HepG2 (cell line): ENCODE results near the gene MAPK7. TPM values are rescaled to one million over a fixed set of nuclear protein-coding genes. Genes with fewer than 3 reads are reported as not detected.

Experiments
- ATAC-seq: fragments of 200-7000 bp; cut with Tn5 transposase; 3 replicates; pipeline ENCODE4 v1.9.1; 2020; ENCODE audit warnings: mild to moderate bottlenecking, moderate library complexity
- BruUV-seq: library from RNA; stranded (reverse); fragments of 400-500 nt; replicated peaks from 2 replicates; lab custom pipeline; 2021; lab: Mats Ljungman, UMichigan
- CTCF ChIA-PET: fragments of 300-600 bp; formaldehyde crosslinking; extraction: SDS; loops from one replicate; lab custom pipeline; 2021; ENCODE audit warnings: low total read pairs, inconsistent platforms, low intra/inter-chr PET ratio; lab: Yijun Ruan, JAX
- POLR2A ChIA-PET: fragments of 350-600 bp; sonication (Branson Sonifier 250); formaldehyde crosslinking; loops from one replicate; lab custom pipeline; 2020; ENCODE audit warnings: antibody characterized with exemption, inconsistent platforms; lab: Yijun Ruan, JAX
- DNase-seq: peaks from one replicate; pipeline ENCODE4 v3.0.0-alpha.2; 2015; ENCODE audit warnings: low spot score
- FAIRE-seq: peaks from 3 replicates; lab custom pipeline; 2011; peaks lifted over from hg19 to GRCh38; lab: Jason Lieb, UNC
- H2AFZ ChIP-seq: one replicate; pipeline ENCODE4 v1.6.1; 2011; ENCODE audit warnings: low read length, inconsistent platforms
- H3K27ac ChIP-seq: fragments of 300-600 bp; 3 replicates; pipeline ENCODE4 v1.8.0; 2011; ENCODE audit warnings: mixed run types, mild to moderate bottlenecking, mixed read lengths, low read length, inconsistent platforms; ENCODE audit not compliant: insufficient read depth; ENCODE audit errors: extremely low read length
- H3K27me3 ChIP-seq, 2 experiments: fragments of 200-600 bp in 1 of 2; 2 replicates in 1 of 2; 3 replicates in 1 of 2; pipeline versions ENCODE4 v1.6.0 to v1.8.0; 2011; ENCODE audit warnings: low read length in 2 of 2, mild to moderate bottlenecking in 2 of 2, moderate library complexity in 2 of 2, inconsistent platforms in 1 of 2; ENCODE audit not compliant: insufficient read depth in 2 of 2, control insufficient read depth in 1 of 2
- H3K36me3 ChIP-seq, 2 experiments: fragments of 200-600 bp in 1 of 2; replicated peaks in 1 of 2; 2 replicates in 1 of 2; 3 replicates in 1 of 2; pipeline versions ENCODE4 v1.5.1 to v1.8.0; 2011; ENCODE audit warnings: low read length in 2 of 2, inconsistent platforms in 1 of 2; ENCODE audit not compliant: insufficient read depth in 2 of 2, control insufficient read depth in 1 of 2
- H3K4me1 ChIP-seq: 2 replicates; pipeline ENCODE4 v1.5.1; 2012; ENCODE audit warnings: low read length, inconsistent platforms; ENCODE audit not compliant: insufficient read depth
- H3K4me2 ChIP-seq: 2 replicates; pipeline ENCODE4 v1.6.0; 2011; ENCODE audit warnings: low read depth, low read length, inconsistent platforms
- H3K4me3 ChIP-seq, 3 experiments: fragments of 200-600 bp in 1 of 3; sonication (generic), shearing (Covaris generic) in 1 of 3; replicated peaks in 1 of 3; 2 replicates each; pipeline ENCODE4 v1.5.1; 2011 to 2016; ENCODE audit warnings: low read length in 3 of 3, inconsistent platforms in 2 of 3, low read depth in 2 of 3, mild to moderate bottlenecking in 2 of 3, control low read depth in 1 of 3, mixed read lengths in 1 of 3; ENCODE audit not compliant: insufficient read depth in 1 of 3
- H3K79me2 ChIP-seq: one replicate; pipeline ENCODE4 v1.6.1; 2011; ENCODE audit warnings: low read length, inconsistent platforms; ENCODE audit not compliant: insufficient read depth
- H3K9ac ChIP-seq: 2 replicates; pipeline ENCODE4 v1.6.0; 2011; ENCODE audit warnings: mild to moderate bottlenecking, low read depth, low read length, inconsistent platforms; ENCODE audit not compliant: insufficient read depth
- H3K9me3 ChIP-seq: 2 replicates; pipeline ENCODE4 v1.5.1; 2012; ENCODE audit warnings: mild to moderate bottlenecking, low read length
- H4K20me1 ChIP-seq: 2 replicates; pipeline ENCODE4 v1.6.0; 2011; ENCODE audit warnings: inconsistent platforms, mild to moderate bottlenecking, low read length, moderate library complexity; ENCODE audit not compliant: insufficient read depth
- DDIT3 ChIP-seq: sonication (generic); formaldehyde crosslinking; IDR thresholded peaks from 2 replicates; pipeline ENCODE4 v1.4.0; 2020; ENCODE audit warnings: mild to moderate bottlenecking, missing genetic modification reagents
- GZF1 ChIP-seq: sonication (generic); formaldehyde crosslinking; IDR thresholded peaks from 2 replicates; pipeline ENCODE4 v1.5.1; 2020; ENCODE audit warnings: mild to moderate bottlenecking, missing genetic modification reagents
- KLF6 ChIP-seq: IDR thresholded peaks from 2 replicates; pipeline ENCODE4 v1.8.0; 2016; ENCODE audit warnings: missing biosample characterization, missing genetic modification reagents
- MYPOP ChIP-seq: sonication (generic); formaldehyde crosslinking; IDR thresholded peaks from 2 replicates; pipeline ENCODE4 v1.8.1; 2023; ENCODE audit warnings: mild to moderate bottlenecking, moderate library complexity, missing genetic modification reagents
- NPAS2 ChIP-seq: sonication (generic); formaldehyde crosslinking; IDR thresholded peaks from 2 replicates; pipeline ENCODE4 v1.8.0; 2022; ENCODE audit warnings: mild to moderate bottlenecking, missing genetic modification reagents, borderline replicate concordance
- SNRNP70 ChIP-seq: fragments of 200-400 bp; formaldehyde crosslinking; IDR thresholded peaks from 2 replicates; pipeline ENCODE4 v1.6.1; 2017; ENCODE audit warnings: mild to moderate bottlenecking, low read depth, low read length, moderate library complexity
- SRSF1 ChIP-seq: fragments of 200-400 bp; formaldehyde crosslinking; optimal IDR thresholded peaks from 2 replicates; pipeline ENCODE3; 2017; ENCODE audit warnings: mild to moderate bottlenecking, low read depth, low read length, moderate library complexity
- THAP9 ChIP-seq: sonication (generic); formaldehyde crosslinking; IDR thresholded peaks from 2 replicates; pipeline ENCODE4; 2020; ENCODE audit warnings: missing genetic modification reagents, mild to moderate bottlenecking, borderline replicate concordance
- TP53 ChIP-seq: sonication (generic); formaldehyde crosslinking; conservative IDR thresholded peaks from 2 replicates; pipeline ENCODE4 v1.4.0; 2020; ENCODE audit warnings: missing genetic modification reagents
- TRIM24 ChIP-seq: sonication (generic); formaldehyde crosslinking; IDR thresholded peaks from 2 replicates; pipeline ENCODE4 v1.8.0; 2022; ENCODE audit warnings: mild to moderate bottlenecking, missing genetic modification reagents
- ZBTB38 ChIP-seq: sonication (generic); formaldehyde crosslinking; IDR thresholded peaks from 2 replicates; pipeline ENCODE4 v1.5.1; 2020; ENCODE audit warnings: mild to moderate bottlenecking, missing genetic modification reagents
- ZNF18 ChIP-seq: sonication (generic); formaldehyde crosslinking; IDR thresholded peaks from 2 replicates; pipeline ENCODE4 v1.8.0; 2022; ENCODE audit warnings: mild to moderate bottlenecking, missing genetic modification reagents; ENCODE audit not compliant: insufficient replicate concordance
- ZNF260 ChIP-seq: sonication (generic); formaldehyde crosslinking; IDR thresholded peaks from 2 replicates; pipeline ENCODE4 v1.4.0; 2020; ENCODE audit warnings: missing genetic modification reagents, low read depth, mild to moderate bottlenecking, borderline replicate concordance
- ZNF326 ChIP-seq: sonication (generic); formaldehyde crosslinking; IDR thresholded peaks from 2 replicates; pipeline ENCODE4 v1.4.0; 2020; ENCODE audit warnings: missing genetic modification reagents, borderline replicate concordance
- ZNF607 ChIP-seq: sonication (generic); formaldehyde crosslinking; IDR thresholded peaks from 2 replicates; pipeline ENCODE4 v1.5.1; 2020; ENCODE audit warnings: missing genetic modification reagents, mild to moderate bottlenecking, borderline replicate concordance
- ZNF629 ChIP-seq: sonication (generic); formaldehyde crosslinking; conservative IDR thresholded peaks from 2 replicates; pipeline ENCODE4 v1.5.0; 2020; ENCODE audit warnings: missing genetic modification reagents
- ZNF713 ChIP-seq: sonication (generic); formaldehyde crosslinking; IDR thresholded peaks from 2 replicates; pipeline ENCODE4 v1.4.0; 2020; ENCODE audit warnings: mild to moderate bottlenecking, missing genetic modification reagents
- WGBS: methylation state at CpG from one replicate; pipeline ENCODE4 v1.1.6; 2017; ENCODE audit warnings: low lambda C conversion rate; 5-methylcytosine and 5-hydroxymethylcytosine counted together
- in situ Hi-C: cut with HindIII; loops from 2 replicates; pipeline ENCODE4 v1.10.0; 2017; ENCODE audit warnings: low pct_unique_long_range_greater_than_20kb; ENCODE audit not compliant: extremely low pct_ligation_motif_present
- intact Hi-C: fragments of 100-400 bp; cut with micrococcal nuclease; formaldehyde crosslinking; loops from one replicate; pipeline ENCODE4 v1.10.0; 2022; ENCODE audit not compliant: unreplicated experiment
- polyA plus RNA-seq, 8 experiments: library from polyadenylated mRNA; depleted of rRNA in 3 of 8; stranded (reverse) in 7 of 8; unstranded in 1 of 8; fragments of >200 nt; fragmentation: Illumina TruSeq in 4 of 8; extraction: Trizol in 4 of 8; gene quantifications; 2 replicates each; pipeline versions ENCODE4 v1.2.1 to v1.2.3, GENCODE V29; 2011 to 2016; ENCODE audit warnings: low read depth in 4 of 8, missing spikeins in 1 of 8, mixed read lengths in 1 of 8; ENCODE audit not compliant: insufficient read depth in 1 of 8
- total RNA-seq, 5 experiments: library from RNA; depleted of rRNA; stranded (reverse); fragments of >200 nt; fragmentation: Illumina TruSeq; extraction: Trizol; gene quantifications; 2 replicates each; pipeline ENCODE4 v1.2.3, GENCODE V29; 2016; ENCODE audit warnings: low read depth in 1 of 5

Gene MAPK7
- total and polyA plus RNA-seq, 2 of the 13 experiments (the other 11 are each of a cell fraction or from before 2014, with no cell fraction given), result 2.9 to 5.9 TPM

- Histone ChIP-seq H3K4me1 (peaks cover 35% of the 10 kb centered on the region), H3K9ac (peak overlapping the region; percentile 69), H3K4me3 (peak overlapping the region; percentile 2 to 61 (median 11); a peak in 3 of 6 replicates), H3K27ac (peak overlapping the region; percentile 94), H3K79me2 (no peaks in the 10 kb centered on the region), H4K20me1 (no peaks in the 10 kb centered on the region), H3K36me3 (no peaks in the 10 kb centered on the region), H2AFZ (no peak overlapping the region), H3K9me3 (no peaks in the 10 kb centered on the region), H3K4me2 (peak overlapping the region; percentile 78), H3K27me3 (no peaks in the 10 kb centered on the region)
- intact Hi-C loops (no loop called here), in situ Hi-C loops (no loop called here)
- no TSS peak for BruUV-seq
- FAIRE-seq (peak; percentile 99), DNase-seq (peak; percentile 97), ATAC-seq (peak; percentile 87)
- 32% methylated on average over 4 of the region's 7 CpGs for WGBS
- CTCF ChIA-PET, result interaction anchor here (0.6 to 3.1 kb wide), 3 partner anchors 21 to 108 kb away, joined by 3 to 21 read pairs (median 9); partner anchors contain the start of gene B9D1
- POLR2A ChIA-PET, result interaction anchor here (0.6 to 2.9 kb wide), 17 partner anchors 8 to 655 kb away, joined by 3 to 42 read pairs (median 6); partner anchors contain the start of genes ALDH3A2, B9D1 and MAPK7
- no peak for TF ChIP-seq NPAS2 (CRISPR knock-in tag)
- TF ChIP-seq GZF1, result 0 out of 2 replicates have a peak, but pooled peaks have one; percentile 66
- no peak for TF ChIP-seq ZNF713 (CRISPR knock-in tag)
- no peak for TF ChIP-seq TRIM24 (CRISPR knock-in tag)
- TF ChIP-seq KLF6, result peak; percentile 61; the same call in 1 of the 2 replicates
- no peak for TF ChIP-seq ZNF18 (CRISPR knock-in tag)
- no peak for TF ChIP-seq ZNF260 (CRISPR knock-in tag)
- TF ChIP-seq TP53 (CRISPR knock-in tag), result no peak; the same call in 1 of the 2 replicates
- no peak for TF ChIP-seq DDIT3 (CRISPR knock-in tag)
- peak; percentile 55 for TF ChIP-seq ZNF629 (CRISPR knock-in tag)
- TF ChIP-seq SRSF1, result no peak
- TF ChIP-seq SNRNP70, result no peak
- TF ChIP-seq THAP9, result no peak
- TF ChIP-seq ZBTB38, result no peak; the same call in 1 of the 2 replicates
- TF ChIP-seq ZNF607 (CRISPR knock-in tag), result no peak
- peak; percentile 77; the same call in 1 of the 2 replicates for TF ChIP-seq MYPOP (CRISPR knock-in tag)
- TF ChIP-seq ZNF326 (CRISPR knock-in tag), result no peak
Observed at GRCh38 chr17:19338031-19338990, 40.0 kb upstream of the MAPK7 start.
